Transverse colon (tissue), 4 donors: ENCODE measurements around the gene PLEKHG2. TPM values are rescaled to one million over a fixed set of nuclear protein-coding genes. Genes with fewer than 3 reads are reported as not detected.

Experiments used
- DNase-seq: peaks from one replicate; pipeline ENCODE4 v3.0.0-alpha.2; 2019
- H3K27ac ChIP-seq, 4 donors: fragments of 200-600 bp; sonication (generic); 2 replicates each; pipeline ENCODE4 v1.5.1; 2016 to 2018; ENCODE audit warnings: inconsistent platforms in 4 of 4
- H3K27me3 ChIP-seq: fragments of 200-600 bp; sonication (generic); 2 replicates; pipeline ENCODE4 v1.5.1; 2017; ENCODE audit warnings: inconsistent platforms
- H3K36me3 ChIP-seq, 4 donors: fragments of 200-600 bp; sonication (generic); 2 replicates each; pipeline ENCODE4 v1.5.1; 2017 to 2019; ENCODE audit warnings: inconsistent platforms in 4 of 4
- H3K4me1 ChIP-seq, 4 donors: fragments of 200-600 bp; sonication (generic); 2 replicates each; pipeline ENCODE4 v1.5.1; 2017 to 2020; ENCODE audit warnings: inconsistent platforms in 4 of 4
- H3K4me3 ChIP-seq, 4 donors: fragments of 200-600 bp; sonication (generic); 1 replicate in 1 of 4; 2 replicates in 3 of 4; pipeline versions ENCODE4 v1.5.1 to v1.6.1; 2017 to 2019; ENCODE audit warnings: inconsistent platforms in 4 of 4
- H3K9me3 ChIP-seq, 2 donors: fragments of 200-600 bp; sonication (generic); 2 replicates each; pipeline ENCODE4 v1.5.1; 2017 to 2019; ENCODE audit warnings: inconsistent platforms in 2 of 2
- EP300 ChIP-seq: sonication (generic); formaldehyde crosslinking; IDR thresholded peaks from one replicate; pipeline ENCODE4 v1.6.1; 2017; ENCODE audit warnings: antibody characterized with exemption, low read depth
- POLR2A ChIP-seq: fragments of 450-650 bp; IDR thresholded peaks from one replicate; pipeline ENCODE4 v1.6.1; 2016; ENCODE audit warnings: antibody characterized with exemption, mild to moderate bottlenecking, moderate library complexity
- POLR2AphosphoS5 ChIP-seq, 3 donors: sonication (generic); formaldehyde crosslinking; IDR thresholded peaks; one replicate each; pipeline ENCODE4 v1.6.1; 2016; ENCODE audit warnings: antibody characterized with exemption in 3 of 3
- WGBS, 2 donors: methylation state at CpG; one replicate each; pipeline ENCODE4 v1.1.5; 2018; ENCODE audit warnings: low coverage in 1 of 2; 5-methylcytosine and 5-hydroxymethylcytosine counted together
- in situ Hi-C, 4 donors: fragments of 200-750 bp; cut with MboI; loops; one replicate each; pipeline versions ENCODE4 v1.15.0 to v1.15.1; 2017; ENCODE audit warnings: low sequenced_read_pairs in 3 of 4, low pct_ligation_motif_present in 1 of 4, low pct_unique_long_range_greater_than_20kb in 1 of 4
- intact Hi-C: fragments of 100-400 bp; cut with DNase I; formaldehyde crosslinking; loops from one replicate; pipeline ENCODE4 v1.15.1; 2023; ENCODE audit warnings: low total_unique reads
- total RNA-seq, 4 donors: library from RNA; depleted of rRNA; stranded (reverse); fragments of >200 nt; gene quantifications; one replicate each; pipeline ENCODE4 v1.1.0, GENCODE V29; 2016
- TF ChIP-seq, protein P1 (sequence below), 5 experiments: fragments of 200-600 bp in 3 of 5; fragments of 450-650 bp in 2 of 5; sonication (generic) in 3 of 5; IDR thresholded peaks; 1 replicate in 2 of 5; 2 replicates in 3 of 5; pipeline ENCODE4 v1.5.1; 2016 to 2017; ENCODE audit warnings: antibody characterized with exemption in 5 of 5, inconsistent platforms in 3 of 5, mild to moderate bottlenecking in 2 of 5, moderate library complexity in 1 of 5

PLEKHG2 gene
- total RNA-seq, 4 donors from 2014 or later: 6.1 to 27.7 (median 11.9) TPM

DNA sequence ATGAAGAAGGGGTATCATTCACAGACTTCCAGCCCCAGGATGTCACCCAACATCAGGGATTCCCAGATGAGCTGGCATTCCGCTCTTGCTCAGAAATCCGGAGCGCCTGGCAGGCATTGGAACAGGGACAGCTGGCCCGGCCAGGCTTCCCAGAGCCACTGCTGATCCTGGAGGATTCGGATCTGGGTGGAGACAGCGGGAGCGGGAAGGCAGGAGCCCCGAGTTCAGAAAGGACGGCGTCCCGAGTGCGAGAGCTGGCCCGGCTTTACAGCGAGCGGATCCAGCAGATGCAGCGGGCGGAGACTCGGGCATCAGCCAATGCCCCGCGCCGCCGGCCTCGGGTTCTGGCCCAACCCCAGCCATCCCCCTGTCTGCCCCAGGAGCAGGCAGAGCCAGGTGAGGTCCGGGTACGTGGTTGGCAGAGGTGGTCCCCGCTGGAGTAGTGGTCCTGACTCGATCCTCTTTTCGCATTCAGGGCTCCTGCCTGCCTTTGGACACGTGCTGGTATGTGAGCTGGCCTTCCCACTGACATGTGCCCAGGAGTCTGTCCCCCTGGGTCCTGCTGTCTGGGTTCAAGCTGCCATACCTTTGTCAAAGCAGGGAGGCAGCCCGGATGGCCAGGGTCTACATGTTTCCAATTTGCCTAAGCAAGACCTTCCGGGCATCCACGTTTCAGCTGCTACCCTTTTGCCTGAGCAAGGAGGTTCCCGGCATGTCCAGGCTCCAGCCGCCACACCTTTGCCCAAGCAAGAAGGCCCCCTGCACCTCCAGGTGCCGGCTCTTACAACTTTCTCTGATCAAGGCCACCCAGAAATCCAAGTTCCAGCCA is 11.0 kb downstream of the PLEKHG2 start:
- H3K36me3 ChIP-seq: no peaks in the 10 kb centered on the region
- TF ChIP-seq, protein P1, sequence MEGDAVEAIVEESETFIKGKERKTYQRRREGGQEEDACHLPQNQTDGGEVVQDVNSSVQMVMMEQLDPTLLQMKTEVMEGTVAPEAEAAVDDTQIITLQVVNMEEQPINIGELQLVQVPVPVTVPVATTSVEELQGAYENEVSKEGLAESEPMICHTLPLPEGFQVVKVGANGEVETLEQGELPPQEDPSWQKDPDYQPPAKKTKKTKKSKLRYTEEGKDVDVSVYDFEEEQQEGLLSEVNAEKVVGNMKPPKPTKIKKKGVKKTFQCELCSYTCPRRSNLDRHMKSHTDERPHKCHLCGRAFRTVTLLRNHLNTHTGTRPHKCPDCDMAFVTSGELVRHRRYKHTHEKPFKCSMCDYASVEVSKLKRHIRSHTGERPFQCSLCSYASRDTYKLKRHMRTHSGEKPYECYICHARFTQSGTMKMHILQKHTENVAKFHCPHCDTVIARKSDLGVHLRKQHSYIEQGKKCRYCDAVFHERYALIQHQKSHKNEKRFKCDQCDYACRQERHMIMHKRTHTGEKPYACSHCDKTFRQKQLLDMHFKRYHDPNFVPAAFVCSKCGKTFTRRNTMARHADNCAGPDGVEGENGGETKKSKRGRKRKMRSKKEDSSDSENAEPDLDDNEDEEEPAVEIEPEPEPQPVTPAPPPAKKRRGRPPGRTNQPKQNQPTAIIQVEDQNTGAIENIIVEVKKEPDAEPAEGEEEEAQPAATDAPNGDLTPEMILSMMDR (IDR thresholded peaks at IDR 0.05): no peak
- TF ChIP-seq POLR2AphosphoS5 (IDR thresholded peaks at IDR 0.05): peak in 1 of 3 donors; percentile 20
- no peak for TF ChIP-seq POLR2A
- TF ChIP-seq EP300: no peak
- no peaks in the 10 kb centered on the region for H3K27me3 ChIP-seq
- intact Hi-C loops: no loop called here
- no peak overlapping the region for H3K27ac ChIP-seq
- H3K4me1 ChIP-seq: peaks cover 0 to 6% (median 2%) of the 10 kb centered on the region in 4 donors
- H3K4me3 ChIP-seq: no peak overlapping the region
- in situ Hi-C loops: no loop called here
- DNase-seq: no peak
- WGBS, 2 donors: 84% methylated on average over 35 of the region's 35 CpGs; no CpG with 5 or more reads in 1 of the 2 donors
- H3K9me3 ChIP-seq: no peaks in the 10 kb centered on the region

DNA sequence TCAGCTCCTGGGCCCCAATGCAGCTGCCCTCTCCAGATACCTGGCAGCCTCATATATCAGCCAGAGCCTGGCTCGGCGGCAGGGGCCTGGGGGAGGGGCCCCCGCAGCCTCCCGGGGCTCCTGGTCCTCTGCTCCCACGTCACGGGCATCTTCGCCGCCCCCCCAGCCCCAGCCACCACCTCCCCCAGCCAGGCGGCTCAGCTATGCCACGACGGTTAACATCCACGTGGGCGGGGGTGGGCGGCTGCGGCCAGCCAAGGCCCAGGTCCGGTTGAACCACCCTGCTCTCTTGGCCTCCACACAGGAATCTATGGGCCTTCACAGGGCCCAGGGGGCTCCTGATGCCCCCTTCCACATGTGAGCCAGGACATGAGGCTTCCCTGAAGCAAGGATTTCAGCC is 12.5 kb downstream of the PLEKHG2 start:
- peaks cover 0 to 16% (median 10%) of the 10 kb centered on the region in 4 donors for H3K4me1 ChIP-seq
- 79% methylated on average over 16 of the region's 16 CpGs; no CpG with 5 or more reads in 1 of the 2 donors for WGBS, 2 donors
- no peak for DNase-seq
- no peaks in the 10 kb centered on the region for H3K9me3 ChIP-seq
- in situ Hi-C loops: loop anchor here in 1 of 4 donors (25.0 kb wide), 1 partner anchor 112 kb away; the partner anchor contains the start of genes EID2 and EID2B
- intact Hi-C loops: no loop called here
- no peak overlapping the region for H3K27ac ChIP-seq
- H3K4me3 ChIP-seq: no peak overlapping the region
- H3K36me3 ChIP-seq: no peaks in the 10 kb centered on the region
- TF ChIP-seq, protein P1 (IDR thresholded peaks at IDR 0.05): no peak
- no peak for TF ChIP-seq POLR2A
- no peak for TF ChIP-seq EP300
- TF ChIP-seq POLR2AphosphoS5 (IDR thresholded peaks at IDR 0.05): no peak
- H3K27me3 ChIP-seq: no peaks in the 10 kb centered on the region

DNA sequence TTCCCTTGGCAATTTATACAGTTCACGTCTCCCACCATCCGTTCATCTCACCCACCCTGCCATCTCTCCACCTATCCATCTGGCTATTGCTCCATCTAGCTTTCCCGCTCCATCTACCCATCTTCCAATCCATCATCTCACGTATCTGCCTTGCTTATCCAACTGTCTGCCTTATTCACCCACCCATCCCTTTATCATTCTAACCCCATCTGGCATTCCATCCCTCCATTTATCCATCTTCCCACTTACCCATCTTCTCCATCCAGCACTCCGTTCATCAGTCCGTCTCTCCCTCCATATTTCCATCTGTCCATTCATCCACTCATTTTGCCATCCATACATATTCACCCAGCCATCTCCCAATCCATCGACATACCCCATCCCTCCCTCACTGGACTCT is 13.3 kb downstream of the PLEKHG2 start:
- Histone ChIP-seq H3K27ac (no peak overlapping the region), H3K4me1 (peaks cover 0 to 16% (median 10%) of the 10 kb centered on the region in 4 donors), H3K27me3 (no peaks in the 10 kb centered on the region), H3K4me3 (no peak overlapping the region), H3K36me3 (no peaks in the 10 kb centered on the region), H3K9me3 (no peaks in the 10 kb centered on the region)
- in situ Hi-C loops (loop anchor here in 1 of 4 donors (25.0 kb wide), 1 partner anchor 112 kb away; the partner anchor contains the start of genes EID2 and EID2B), intact Hi-C loops (no loop called here)
- DNase-seq: no peak
- TF ChIP-seq EP300: no peak
- no peak for TF ChIP-seq POLR2AphosphoS5 (IDR thresholded peaks at IDR 0.05)
- TF ChIP-seq, protein P1 (IDR thresholded peaks at IDR 0.05): no peak
- TF ChIP-seq POLR2A: no peak
- WGBS, 2 donors: 88 to 89% methylated on average over 6 to 7 of the region's 7 CpGs

DNA sequence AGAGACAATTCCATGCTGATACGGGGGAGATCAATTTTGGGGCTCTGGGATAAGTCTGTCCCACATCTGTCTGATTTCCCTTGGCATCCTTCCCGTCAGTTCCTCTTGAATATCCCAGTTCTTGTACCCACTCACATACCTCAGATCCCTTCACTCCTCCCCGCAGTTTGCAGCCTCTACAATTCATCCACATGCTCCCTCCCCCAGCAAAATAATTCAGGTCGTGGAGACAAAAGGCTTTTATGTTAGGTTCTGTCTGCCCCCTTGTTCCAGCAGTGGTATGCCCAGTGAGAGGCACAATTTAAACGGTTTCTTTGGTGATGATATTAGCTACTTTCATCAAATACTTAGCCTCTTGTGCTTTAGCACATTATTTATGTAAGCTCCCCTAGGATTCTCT is 13.7 kb downstream of the PLEKHG2 start:
- DNase-seq: no peak

More for the DNA sequence above, 13.7 kb downstream of the PLEKHG2 start:
- Histone ChIP-seq H3K4me3 (no peak overlapping the region), H3K9me3 (no peaks in the 10 kb centered on the region), H3K27me3 (no peaks in the 10 kb centered on the region), H3K36me3 (no peaks in the 10 kb centered on the region), H3K27ac (no peak overlapping the region), H3K4me1 (peaks cover 0 to 18% (median 10%) of the 10 kb centered on the region in 4 donors)
- in situ Hi-C loops: loop anchor here in 1 of 4 donors (25.0 kb wide), 1 partner anchor 111 kb away; the partner anchor contains the start of genes EID2 and EID2B
- TF ChIP-seq, protein P1 (IDR thresholded peaks at IDR 0.05): no peak
- no peak for TF ChIP-seq EP300
- TF ChIP-seq POLR2A: no peak
- no peak for TF ChIP-seq POLR2AphosphoS5 (IDR thresholded peaks at IDR 0.05)
- intact Hi-C loops: no loop called here
- WGBS, 2 donors: 55 to 61% methylated on average over 3 to 5 of the region's 5 CpGs
